ENCODE measurements around the gene TNFRSF18. TPM values are rescaled to one million over a fixed set of nuclear protein-coding genes. Genes with fewer than 3 reads are reported as not detected.

TNFRSF18 gene
- total RNA-seq, 1 donor from 2014 or later, result 0.26 TPM

DNA sequence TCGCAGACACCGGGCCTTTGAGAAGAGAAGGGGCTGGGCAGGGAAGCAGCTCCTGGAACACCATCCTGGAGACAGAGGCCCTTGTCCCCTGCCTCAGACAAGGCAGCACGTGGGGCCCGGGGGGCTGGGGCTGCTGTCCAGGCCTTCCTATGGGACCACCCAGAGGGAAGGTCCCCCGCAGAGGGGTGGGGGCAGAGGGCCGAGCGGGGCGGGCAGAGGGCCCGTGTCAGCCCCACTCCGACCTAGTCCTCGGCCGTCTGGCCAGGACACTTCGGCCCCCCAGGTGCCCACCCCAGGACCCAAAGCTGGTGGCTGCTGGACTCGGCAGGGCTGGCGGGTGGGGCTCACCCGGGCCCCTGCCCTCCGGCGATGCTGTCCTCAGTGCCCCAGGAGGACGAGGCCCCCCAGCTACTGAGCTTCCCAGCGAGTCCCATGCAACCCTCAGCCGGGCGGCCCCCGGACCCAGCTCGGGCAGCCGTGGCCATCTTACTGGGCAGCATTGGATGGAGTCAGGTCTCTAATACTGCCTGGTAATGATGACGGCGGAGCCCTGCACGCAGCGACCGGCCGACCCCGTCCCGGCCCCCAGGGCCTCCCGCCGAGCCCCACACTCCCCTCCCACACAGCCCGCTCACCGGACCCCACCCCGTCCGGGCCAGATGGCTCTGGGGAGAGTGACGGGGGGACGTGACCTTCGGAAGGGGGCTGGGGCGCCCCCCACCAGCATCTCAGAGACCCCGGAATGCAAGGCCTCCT is 39.6 kb downstream of the TNFRSF18 start:
- no peak for DNase-seq (ENCODE audit: low read depth in 2 of 2)

DNA sequence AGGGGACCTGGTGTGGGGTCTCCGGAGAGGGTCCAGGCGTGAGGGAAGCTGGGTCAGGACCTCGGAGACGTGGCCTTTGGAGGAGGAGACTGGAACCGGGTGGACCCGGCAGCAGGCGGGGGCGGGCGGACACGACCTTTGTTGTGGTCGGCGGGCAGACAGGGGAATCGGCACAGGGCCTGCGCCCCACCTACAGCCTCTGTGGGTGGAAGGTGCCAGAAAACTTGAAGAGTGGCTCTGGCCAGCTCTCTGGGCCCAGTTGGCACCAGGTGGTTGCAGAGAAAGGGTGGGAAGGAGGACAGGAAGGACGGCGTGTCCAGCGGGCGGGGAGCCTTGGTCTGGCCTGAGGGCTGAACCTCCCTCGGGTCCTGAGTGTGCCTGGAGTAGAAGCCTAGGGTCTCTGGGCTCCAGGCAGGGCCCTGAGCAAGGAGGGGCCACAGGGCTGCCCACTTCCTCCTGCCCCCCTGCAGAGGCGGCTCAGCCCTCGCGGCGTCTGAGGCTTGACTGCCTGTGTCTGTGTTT is 40.4 kb downstream of the TNFRSF18 start:
- DNase-seq (ENCODE audit: low read depth in 2 of 2), result no peak

DNA sequence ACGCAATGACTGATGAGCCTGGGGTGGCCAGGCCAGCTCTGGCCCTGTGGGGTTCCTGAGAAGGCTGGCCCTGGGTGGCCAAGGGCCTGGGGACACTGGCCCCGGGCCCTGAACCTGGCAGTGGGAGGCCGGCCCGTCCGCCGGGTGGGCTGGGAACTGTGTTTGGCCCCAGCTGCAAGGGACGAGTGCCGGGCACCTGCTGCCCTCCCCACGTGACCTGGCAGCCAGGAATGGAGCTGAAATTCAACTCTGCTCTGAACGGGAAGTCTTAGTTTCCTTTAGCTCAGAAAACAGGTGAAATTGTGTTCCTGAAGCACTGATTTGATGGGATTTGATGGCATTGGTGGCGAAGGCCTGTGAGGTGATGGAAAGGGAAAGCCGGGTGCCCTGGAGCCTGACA is 40.9 kb downstream of the TNFRSF18 start:
- DNase-seq (ENCODE audit: low read depth in 2 of 2), result no peak

DNA sequence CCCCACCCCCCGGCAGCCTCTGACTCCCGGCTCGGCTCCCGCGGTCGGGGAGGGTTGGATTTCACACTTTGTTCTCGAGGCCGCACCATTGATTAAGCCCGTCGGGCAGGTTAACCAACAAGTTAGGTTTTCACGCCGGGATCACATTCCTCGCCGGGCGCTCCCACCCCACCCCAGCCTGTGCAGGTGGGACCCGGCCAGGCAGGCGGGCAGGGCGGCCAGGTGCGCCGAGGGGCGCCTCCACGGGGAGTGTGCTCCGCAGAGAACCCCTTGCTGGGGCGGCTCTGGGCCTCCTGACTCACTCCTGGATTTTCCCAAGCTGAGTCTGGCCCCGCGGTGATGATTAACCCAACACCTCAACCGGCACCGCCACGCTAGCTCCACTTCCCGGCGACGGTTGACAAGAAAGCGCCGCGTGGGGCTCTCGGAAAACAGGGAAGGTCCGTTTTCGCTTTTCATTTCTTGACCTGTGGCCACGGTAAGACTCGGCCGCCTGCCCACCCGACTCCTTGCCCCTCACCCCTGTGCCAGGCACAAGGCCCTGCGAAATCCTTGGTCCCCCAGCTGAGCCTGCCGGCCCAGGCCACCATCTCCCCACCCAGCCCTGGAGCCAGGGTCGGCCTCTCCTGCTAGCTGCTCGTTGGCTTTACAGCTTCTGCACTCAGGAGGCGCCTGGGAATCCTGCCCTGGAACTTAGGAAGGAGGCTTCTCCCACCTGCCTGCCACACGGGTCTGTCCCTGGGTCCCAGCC is 41.5 kb downstream of the TNFRSF18 start:
- no peak for DNase-seq (ENCODE audit: low read depth in 2 of 2)

DNA sequence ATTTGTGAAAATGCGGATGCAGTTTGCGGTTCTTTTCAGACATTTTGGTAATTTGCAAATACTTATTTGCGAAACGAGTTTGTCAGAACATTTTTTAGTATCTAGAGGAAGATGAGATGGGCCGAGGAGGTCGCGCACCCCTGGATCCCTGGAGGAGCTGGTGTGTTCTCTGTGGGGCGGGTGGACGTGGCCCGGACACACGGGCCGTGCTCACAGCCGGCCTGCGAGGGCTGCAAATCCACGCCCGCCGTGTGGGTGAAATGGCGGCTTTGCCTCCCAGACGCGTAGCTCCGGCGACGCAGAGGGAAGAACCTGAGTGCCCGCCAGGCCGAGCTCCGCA is 42.1 kb downstream of the TNFRSF18 start:
- no peak for DNase-seq (ENCODE audit: low read depth in 2 of 2)

DNA sequence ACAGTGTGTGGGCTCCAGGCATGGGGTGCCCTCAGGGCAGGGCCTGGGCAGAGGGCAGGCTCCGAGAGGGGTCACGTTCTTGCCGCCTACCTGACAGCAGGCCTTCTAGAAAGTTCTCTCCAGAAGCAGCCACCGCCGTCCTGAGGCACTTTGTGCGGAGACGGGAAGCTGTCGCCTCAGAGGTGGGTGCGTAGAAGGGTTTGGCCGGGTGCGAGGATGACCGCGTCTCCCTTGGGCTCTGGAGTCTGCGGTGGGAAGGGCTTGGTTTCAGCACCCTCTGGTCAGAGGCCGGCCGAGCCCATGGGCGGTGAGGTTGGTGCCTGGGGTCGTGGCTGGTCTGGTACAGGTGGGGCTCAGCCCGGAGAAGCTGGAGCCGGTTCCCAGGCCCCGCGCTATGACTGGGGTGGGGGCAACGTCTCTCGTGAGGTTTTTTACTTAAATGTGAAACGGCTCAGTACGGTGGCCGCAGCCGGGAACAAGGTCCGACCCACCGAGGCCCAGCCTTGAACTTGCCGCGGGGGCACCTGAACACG is 42.8 kb downstream of the TNFRSF18 start:
- DNase-seq (ENCODE audit: low read depth in 2 of 2), result no peak

DNA sequence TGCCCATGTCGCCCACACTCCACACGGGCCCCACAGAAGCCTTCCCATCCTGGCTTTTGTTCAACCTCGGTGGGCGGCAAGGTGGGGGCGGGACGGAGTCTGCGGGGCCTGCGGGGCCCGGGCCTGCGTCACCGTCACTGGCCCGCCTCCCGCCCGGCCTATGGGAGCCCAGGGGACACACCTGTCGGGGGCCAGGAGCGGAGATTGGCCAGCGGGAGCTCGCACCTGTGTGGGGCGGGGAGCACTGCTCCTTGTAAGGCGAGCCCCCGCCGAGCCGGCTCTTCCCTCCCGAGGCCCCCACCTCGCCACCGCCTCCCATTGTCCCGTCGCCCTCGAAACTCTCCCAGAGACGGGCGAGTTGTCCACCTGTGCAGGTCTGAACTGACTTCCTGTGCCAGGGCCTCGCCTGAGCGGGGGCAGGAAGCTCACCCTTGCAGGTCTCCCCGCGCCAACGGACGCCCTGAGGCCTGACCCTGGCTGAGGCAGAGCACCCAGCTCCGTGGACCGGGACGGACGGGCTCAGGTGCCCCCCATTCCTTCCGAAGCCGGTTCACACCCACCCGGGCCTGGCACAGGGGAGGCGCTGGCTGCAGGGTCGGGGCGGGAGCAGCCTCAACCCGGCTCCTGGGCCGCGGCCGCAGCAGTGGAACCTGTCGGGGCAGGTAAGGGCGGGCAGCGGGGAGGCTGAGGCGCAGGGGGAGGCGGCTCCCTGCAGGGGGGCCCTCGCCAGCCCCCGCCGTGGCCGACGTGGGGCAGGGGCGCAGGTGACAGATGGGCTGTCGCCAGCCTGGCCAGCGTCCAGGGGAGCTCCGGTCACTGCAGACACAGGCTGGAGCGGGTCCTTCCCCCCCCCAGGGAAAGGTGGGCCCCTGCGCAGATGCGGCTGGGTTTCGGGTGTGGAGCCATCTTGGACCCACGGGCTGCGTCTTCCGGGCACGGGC is 43.5 kb downstream of the TNFRSF18 start:
- no peak for DNase-seq (ENCODE audit: low read depth in 2 of 2)

DNA sequence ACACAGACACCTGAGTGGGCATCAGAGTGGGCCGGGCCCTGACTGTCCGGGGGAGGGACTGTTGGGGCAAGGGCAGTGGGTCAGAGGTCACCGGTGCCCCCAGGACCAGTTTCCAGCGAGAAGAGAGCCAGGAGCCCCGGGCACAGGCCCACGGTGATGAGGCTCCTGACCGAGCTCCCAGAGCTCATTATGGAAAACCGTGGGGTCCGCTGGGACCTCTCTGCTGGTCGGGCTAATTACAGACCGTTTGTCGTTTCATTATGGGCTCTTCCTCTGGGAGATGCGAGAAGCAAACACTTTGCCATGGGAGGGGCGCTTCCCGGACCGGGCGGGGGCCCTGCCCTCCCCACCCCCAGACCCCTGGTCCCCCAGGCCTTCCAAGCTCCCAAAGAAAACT is 44.7 kb downstream of the TNFRSF18 start:
- no peak for DNase-seq (ENCODE audit: low read depth in 2 of 2)

DNA sequence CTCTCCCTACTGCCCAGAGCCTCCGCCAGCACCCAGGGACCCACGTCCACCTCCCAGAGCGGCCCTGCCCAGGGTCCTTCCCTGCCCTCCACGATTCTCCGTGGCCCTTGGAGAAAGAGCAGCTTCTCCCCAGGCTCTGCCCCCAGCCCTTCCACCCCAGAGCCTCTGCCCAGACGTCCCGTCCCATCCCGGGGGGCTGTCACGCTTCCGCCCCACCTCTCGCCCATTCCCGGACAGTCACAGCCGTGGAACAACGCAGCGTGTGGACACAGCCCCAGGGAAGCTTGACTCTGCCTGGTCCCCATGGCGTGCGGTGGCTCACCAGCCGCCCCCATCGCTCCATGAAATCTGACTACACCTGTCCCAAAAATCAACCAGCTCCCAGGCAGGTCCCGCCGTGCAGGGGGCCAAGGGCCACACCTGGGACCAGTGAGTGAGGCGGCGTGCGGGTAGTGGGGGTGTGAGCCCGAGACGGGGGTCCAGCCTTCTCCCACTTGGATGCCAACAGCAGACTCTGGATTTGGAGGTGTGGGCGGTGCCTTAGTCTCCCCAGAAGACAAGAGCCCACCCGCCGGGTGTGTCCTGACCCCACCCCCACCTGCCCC is 45.2 kb downstream of the TNFRSF18 start:
- DNase-seq (ENCODE audit: low read depth in 2 of 2), result no peak

DNA sequence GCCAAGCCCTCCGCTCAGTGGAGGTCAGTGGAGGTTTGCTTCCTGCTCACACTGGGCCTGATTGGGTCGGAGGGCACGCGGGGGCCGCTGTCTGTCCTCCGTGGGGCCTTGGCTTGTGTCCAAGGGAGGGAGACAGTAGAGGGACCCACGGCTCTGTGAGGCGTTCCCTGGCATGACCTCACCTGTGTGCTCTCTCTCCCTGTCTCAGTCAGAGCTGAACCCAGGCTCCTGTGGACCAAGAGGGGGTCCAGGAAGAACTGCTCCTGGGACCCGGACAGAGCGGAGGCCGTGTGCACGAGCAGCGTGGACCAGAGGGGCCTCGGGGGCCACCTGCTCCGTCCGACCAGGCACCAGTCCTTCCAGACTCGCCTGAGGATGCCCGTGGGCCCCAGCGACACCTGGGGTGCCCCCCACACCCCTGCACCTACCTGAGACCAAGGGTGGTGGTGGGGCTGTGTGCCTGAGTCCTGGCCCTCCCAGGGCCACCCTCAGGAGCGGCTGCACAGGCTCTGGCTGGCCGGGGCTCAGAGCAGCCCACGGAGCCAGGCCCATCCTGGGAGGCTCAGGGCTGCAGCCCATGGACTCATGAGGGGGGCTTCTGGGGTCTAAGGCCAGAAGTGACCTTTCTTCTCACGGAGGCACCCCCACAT is 46.0 kb downstream of the TNFRSF18 start:
- no peak for DNase-seq (ENCODE audit: low read depth in 2 of 2)

DNA sequence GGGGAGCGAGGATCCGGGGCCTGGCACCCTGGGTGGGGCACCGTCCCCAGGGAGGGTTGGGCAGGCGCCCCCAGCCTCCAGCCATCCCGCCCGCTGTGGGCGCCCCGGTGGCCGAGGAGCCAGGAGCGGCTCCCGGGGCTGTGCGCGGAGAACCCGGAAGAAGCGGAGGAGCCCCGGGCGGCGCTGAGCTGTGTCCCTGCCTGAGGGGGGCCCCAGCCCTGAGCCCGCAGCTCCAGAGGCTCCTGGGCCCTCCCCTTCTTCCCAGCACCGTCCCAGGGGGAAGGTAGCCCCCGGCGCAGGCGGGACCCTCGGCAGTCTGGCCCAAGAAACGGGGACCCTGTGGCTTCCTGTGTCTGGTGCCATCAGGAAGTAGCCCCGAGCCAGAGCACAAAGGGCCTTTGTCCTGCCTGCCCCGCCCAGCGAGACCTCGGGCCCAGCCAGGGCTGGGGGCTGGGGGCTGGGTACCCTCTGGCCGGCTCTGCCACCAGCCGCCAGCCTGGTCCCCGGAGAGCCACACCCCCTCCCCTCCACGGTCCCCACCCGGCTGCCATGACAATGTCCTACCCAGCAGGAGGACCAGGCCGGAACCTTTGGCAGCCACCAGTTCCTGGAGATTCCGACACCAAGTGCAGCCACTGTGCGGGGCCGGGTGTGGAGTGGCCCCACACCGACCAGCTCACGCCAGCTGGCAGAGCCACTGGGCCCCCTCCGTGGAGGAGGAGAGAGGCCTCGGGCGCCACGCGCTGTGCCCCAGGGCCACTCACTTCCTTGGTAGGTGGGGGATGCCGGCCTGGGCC is 48.3 kb downstream of the TNFRSF18 start:
- peak in 1 of 2 donors; percentile 22 for DNase-seq (ENCODE audit: low read depth in 2 of 2)

DNA sequence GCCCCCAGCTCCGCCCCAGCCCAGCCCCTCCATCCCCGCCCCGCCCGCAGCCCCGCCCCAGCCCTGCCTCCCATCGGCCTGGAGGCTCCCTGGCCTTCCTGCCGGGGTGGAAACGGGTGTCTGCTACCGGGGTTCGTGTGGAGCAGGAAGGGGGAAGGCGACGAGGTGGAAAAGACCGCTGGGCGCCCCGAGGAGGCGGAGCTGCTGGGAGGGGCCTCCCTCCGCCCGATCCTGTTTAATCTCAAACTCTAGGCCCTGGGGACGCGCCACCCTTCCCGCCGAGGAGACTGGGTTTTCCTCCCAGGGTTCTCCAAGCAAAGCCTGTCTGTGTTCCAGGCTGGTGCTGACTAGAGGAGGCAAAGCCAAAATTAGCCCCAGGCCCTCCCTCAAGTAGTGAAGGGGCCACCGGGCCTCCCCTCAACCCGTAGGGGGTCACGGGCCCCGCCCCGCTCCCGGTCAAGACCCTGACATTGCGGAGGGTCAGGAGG is 48.9 kb downstream of the TNFRSF18 start:
- DNase-seq (ENCODE audit: low read depth in 2 of 2), result peak; percentile 36 to 65

DNA sequence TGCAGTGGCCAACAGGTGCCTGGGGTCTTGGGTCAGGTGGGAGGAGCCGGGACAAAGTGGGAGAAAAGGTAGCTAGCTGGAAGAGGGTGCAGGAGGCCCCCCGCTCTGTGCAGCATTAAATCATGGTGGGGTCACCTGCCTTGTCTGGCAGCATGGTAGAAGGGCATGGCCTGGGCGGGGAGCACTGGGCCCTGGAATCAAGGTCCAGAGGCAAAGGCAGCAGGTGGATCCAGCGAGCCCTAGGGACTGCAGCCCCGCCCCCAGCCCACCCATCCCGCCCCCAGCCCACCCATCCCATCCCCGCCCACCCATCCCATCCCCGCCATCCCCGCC is 49.4 kb downstream of the TNFRSF18 start:
- DNase-seq (ENCODE audit: low read depth in 2 of 2), result no peak

DNA sequence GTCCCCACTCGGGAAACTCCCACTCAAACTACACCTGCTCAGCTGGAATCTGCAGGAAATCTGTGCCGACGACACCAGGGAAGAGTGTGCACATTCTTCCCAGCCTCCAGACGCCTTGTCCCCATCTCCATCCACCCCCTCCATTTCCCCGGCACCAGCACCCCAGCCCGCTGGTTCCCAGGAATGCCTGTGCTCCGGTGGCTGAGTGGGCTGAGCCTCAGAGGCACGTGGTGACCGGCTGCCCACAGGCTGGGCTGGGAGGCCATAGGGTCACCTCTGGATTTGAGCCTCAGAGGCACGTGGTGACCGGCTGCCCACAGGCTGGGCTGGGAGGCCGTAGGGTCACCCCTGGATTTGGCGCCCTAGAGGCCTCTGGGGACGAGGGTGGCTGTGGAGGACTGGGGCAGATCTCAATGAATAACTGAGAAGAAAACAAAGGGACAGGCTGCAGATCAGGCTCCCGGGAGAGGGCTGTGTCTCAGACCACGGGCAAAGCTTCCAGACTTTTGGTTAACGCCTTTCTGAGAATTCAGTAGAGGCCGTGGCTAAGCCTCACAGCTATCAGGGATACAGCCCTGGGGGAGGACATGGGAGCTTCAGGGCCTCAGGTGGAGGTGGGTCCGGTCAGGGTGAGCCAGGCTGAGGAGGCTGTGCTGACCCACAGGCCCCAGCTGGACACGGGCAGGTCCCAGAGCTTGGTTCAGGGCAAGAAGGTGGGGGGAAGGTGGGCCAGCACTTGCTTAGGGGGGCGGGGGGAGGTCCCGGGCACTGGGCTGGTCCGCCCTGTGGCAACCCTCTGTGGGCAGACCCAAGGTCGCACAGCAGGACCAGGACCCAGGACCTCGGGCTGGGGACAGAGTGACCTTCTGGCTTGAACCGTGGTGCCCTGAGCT is 50.0 kb downstream of the TNFRSF18 start:
- DNase-seq (ENCODE audit: low read depth in 2 of 2), result no peak

DNA sequence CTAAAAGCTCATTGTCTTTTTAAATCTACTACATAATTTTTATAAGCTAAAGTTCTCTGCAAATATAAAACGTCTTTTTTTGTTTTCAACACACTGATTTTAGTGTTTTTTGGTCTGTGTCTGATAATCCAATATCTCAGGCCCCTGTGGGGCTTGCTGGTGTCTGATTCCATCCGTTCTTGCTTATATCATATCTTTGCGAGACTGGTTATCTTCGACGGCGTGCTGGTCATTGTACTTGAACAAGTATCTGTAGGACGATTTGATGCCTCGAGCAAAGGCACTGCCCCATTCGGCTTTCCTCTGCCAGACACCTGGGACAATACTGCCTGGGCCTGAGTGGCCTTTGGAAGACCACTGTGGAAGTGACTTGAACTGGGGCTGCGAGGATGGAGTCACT is 51.1 kb downstream of the TNFRSF18 start:
- DNase-seq (ENCODE audit: low read depth in 2 of 2), result no peak

DNA sequence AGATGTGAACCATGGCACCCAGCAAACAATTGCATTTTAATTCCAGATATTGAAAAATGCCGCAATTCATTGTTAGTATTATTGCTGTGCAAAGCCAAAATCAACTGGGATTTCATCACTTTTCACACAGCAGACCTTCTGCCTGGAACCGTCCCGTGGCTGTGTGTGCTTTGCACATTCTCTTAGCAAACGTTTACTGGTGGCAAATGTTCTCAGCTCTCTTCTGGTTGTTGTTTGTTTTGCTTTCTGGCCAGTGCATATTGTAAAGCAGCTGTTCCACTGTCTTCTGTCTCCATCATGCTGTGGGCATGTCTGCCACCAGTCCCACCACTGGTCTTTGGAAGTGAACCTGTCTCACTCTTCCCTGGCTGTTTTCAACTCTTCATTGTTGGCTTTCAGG is 52.5 kb downstream of the TNFRSF18 start:
- no peak for DNase-seq (ENCODE audit: low read depth in 2 of 2)

Measured in dermis microvascular lymphatic vessel endothelial cell (primary cell).